Measurements from ENCODE around the gene GPRC5A. TPM values are rescaled to one million over a fixed set of nuclear protein-coding genes. Genes with fewer than 3 reads are reported as not detected.
"Not testable (repeated sequence)": the region's sequence is repeated elsewhere in the genome, so short reads cannot be mapped to it uniquely, and the experiment has no call there.

GPRC5A gene
- total RNA-seq: under 1 TPM; 0.27 to 0.34 TPM

DNA sequence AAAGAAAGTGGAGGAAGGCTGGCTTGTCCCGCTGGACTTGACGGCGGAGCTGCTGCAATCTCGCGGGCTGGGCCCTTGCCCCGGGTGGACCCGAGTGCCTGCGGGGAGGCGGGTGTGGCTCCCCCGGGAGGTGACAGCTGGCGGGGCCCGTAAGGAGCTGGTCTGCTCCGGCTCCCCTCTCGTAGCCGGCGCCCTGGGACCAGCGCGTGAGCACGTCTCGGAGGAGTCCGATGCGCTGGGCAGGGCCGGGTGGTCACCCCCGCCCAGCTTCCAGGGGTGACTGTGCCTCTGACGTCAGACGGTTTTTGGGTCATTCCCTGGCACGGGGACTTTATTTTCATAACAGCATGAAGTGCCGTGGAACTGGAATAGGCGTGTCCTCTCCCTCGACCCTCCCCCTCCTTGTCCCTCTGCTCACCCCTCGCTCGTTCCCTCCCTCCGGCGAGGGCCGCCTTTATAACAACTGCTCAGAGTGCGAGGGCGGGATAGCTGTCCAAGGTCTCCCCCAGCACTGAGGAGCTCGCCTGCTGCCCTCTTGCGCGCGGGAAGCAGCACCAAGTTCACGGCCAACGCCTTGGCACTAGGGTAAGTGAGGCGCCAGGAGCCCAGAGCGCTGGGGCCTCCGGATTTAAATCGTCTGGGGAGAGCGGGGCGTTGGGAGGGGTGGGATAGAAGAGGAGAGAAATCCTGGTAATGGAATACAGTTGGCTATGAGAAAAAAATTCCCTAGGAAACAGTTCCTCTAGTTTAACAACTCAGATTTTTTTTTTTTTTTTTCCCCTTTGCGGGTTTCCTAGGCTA lies at the start of gene GPRC5A:
Gene GPRC5A (plus strand): TSS at position 483 of the 801 bp plus-strand sequence. CDS start 16,688 bp downstream, outside the sequence.
- Mint-ChIP-seq H3K27ac (peak within 1 kb of the TSS; percentile 31), H3K4me1 (peaks cover 12% of the 10 kb centered on the region), H3K36me3 (no peaks in the 10 kb centered on the region), H3K27me3 (peaks cover 58% of the 10 kb centered on the region), H3K9me3 (no peaks in the 10 kb centered on the region), H3K4me3 (peak within 1 kb of the TSS; percentile 72)
- DNase-seq: peak; percentile 44

- Mint-ChIP-seq H3K36me3 (peaks cover 18% of the 10 kb centered on the region), H3K4me3 (no peak overlapping the region), H3K9me3 (no peaks in the 10 kb centered on the region), H3K4me1 (peaks cover 13% of the 10 kb centered on the region), H3K27ac (no peak overlapping the region), H3K27me3 (no peaks in the 10 kb centered on the region)
- DNase-seq: no peak
Observed at GRCh38 chr12:12845794-12846243, 45.5 kb upstream of the GPRC5A start.

- H3K4me3 Mint-ChIP-seq, H3K9me3 Mint-ChIP-seq, H3K27ac Mint-ChIP-seq, DNase-seq, H3K27me3 Mint-ChIP-seq: not testable (repeated sequence)
- peaks cover 26% of the 10 kb centered on the region for H3K36me3 Mint-ChIP-seq
- peaks cover 13% of the 10 kb centered on the region for H3K4me1 Mint-ChIP-seq
Observed at GRCh38 chr12:12846780-12847179, 44.6 kb upstream of the GPRC5A start.

DNA sequence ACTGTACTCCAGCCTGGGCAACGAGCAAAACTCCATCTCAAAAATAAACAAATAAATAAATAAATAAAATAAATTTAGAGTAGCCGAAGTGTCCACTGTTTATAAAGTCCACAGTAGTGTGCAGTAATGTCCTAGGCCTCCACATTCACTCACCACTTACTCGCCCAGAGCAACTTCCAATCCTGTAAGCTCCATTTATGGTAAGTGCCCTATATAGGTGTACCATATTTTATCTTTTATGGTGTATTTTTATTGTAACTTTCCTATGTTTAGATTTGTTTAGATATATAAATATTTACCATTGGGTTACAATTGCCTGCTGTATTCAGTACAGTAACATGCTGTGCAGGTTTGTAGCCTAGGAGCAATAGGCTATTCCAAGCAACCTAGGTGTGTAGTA lies 37.9 kb upstream of the GPRC5A start:
- DNase-seq: no peak
- H3K27ac Mint-ChIP-seq: no peak overlapping the region
- H3K9me3 Mint-ChIP-seq: peaks cover 2% of the 10 kb centered on the region
- peaks cover 22% of the 10 kb centered on the region for H3K36me3 Mint-ChIP-seq
- H3K4me3 Mint-ChIP-seq: no peak overlapping the region
- no peaks in the 10 kb centered on the region for H3K27me3 Mint-ChIP-seq
- H3K4me1 Mint-ChIP-seq: no peaks in the 10 kb centered on the region

DNA sequence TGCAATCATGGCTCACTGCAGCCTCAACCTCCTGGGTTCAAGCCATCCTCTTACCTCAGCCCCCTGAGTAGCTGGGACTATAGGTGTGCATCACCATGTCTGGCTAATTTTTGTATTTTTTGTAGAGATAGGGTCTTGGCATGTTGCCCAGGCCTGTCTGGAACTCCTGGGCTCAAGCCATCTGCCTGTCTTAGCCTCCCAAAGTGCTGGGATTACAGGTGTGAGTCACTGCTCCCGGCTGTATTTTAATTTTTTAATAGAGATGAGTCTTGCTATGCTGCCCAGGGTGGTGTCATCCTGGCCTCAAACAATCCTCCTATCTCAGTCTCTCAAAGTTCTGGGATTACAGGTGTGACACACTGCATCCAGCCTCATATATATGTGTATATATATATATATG lies 31.7 kb upstream of the GPRC5A start:
- no peak overlapping the region for H3K4me3 Mint-ChIP-seq
- H3K27ac Mint-ChIP-seq: no peak overlapping the region
- H3K4me1 Mint-ChIP-seq: no peaks in the 10 kb centered on the region
- H3K36me3 Mint-ChIP-seq: peaks cover 27% of the 10 kb centered on the region
- peaks cover 1% of the 10 kb centered on the region for H3K9me3 Mint-ChIP-seq
- DNase-seq: no peak
- H3K27me3 Mint-ChIP-seq: no peaks in the 10 kb centered on the region

DNA sequence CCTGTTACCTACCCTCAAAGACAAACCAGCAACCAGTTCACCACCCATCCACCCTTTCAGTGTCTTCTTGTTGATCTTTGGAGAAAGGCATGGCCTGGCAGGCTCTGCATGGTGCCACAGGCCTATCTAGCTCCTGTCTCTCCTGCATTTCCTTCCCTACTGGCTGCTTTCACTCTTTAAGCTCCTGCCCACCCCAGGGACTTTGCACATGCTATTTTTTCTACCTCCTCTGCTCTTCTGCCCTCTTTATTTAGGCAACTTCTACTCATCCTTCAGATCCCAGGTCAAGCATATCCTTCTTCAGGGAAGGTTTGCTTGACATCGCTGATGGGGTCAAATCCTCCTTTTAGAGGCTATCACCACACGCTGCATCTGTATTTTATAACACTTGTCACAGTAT lies 27.1 kb upstream of the GPRC5A start:
- no peak overlapping the region for H3K4me3 Mint-ChIP-seq
- no peaks in the 10 kb centered on the region for H3K27me3 Mint-ChIP-seq
- peaks cover 14% of the 10 kb centered on the region for H3K36me3 Mint-ChIP-seq
- H3K9me3 Mint-ChIP-seq: peaks cover under 1% of the 10 kb centered on the region
- no peak overlapping the region for H3K27ac Mint-ChIP-seq
- H3K4me1 Mint-ChIP-seq: no peaks in the 10 kb centered on the region
- no peak for DNase-seq

DNA sequence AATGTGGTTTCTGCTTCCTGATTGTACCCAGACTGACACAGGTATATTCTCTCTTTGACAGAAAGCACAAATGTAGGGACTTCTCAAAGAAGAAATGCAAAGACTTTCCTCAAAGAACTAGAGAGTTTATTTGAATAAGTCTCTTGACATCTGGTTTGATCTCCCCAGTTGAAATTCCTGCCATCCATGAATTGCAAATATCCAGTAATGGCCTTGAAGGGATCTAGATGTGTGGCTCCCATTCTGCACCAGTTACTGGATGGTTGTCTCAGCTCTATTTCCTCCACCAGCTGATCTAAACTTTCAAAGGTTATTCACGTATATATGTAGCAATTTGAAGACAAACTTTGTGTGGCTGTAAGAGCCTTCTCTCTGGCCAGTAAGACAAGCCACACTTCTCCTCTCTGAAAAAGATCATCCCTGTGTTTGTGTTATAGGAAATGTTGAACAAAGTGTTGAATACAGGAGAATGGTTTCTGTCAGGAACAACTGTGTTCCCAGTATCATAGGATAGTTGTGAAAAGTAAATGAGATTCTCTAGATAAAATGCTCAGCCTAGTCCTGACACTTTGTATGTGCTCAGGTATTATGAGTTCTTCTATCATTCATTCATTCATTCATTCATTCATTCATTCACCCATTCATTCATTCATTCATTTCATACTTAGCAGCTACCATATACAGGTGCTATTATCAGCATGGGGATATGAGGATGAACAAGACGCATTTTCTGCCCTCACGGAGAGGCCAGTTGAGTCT lies 22.7 kb upstream of the GPRC5A start:
- no peak for DNase-seq
- Mint-ChIP-seq H3K9me3 (no peaks in the 10 kb centered on the region), H3K4me3 (no peak overlapping the region), H3K27me3 (no peaks in the 10 kb centered on the region), H3K4me1 (no peaks in the 10 kb centered on the region), H3K27ac (no peak overlapping the region), H3K36me3 (peaks cover 10% of the 10 kb centered on the region)

GRCh38 chr12:12870465-12870864 lies 20.9 kb upstream of the GPRC5A start:
- Mint-ChIP-seq H3K4me3 (no peak overlapping the region), H3K9me3 (no peaks in the 10 kb centered on the region), H3K27me3 (no peaks in the 10 kb centered on the region), H3K36me3 (peaks cover 4% of the 10 kb centered on the region), H3K4me1 (no peaks in the 10 kb centered on the region), H3K27ac (no peak overlapping the region)
- no peak for DNase-seq

DNA sequence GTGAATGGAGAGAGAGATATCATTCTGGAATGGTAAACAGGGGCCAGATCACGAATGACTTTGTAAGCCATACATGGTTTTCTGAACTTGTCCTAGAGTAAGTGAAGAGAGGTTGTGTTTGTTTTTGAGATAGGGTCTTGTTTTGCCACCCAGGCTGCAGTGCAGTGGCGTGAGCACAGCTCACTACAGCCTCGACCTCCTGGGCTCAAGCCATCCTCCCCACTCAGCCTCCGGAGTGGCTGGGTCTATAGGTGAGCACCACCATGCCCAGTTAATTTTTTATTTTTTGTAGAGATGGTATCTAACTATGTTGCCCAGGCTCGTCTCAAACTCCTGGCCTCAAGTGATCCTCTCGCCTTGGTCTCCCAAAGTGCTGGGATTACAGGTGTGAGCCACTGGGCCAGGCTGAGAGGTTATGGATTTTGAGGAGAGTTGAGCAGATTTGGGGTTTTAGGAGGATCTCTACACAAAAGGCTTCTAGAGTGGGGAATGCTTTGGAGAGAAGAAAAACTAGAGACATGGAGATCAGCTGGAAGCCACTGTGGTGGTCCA lies 19.7 kb upstream of the GPRC5A start:
- Mint-ChIP-seq H3K27me3 (no peaks in the 10 kb centered on the region), H3K4me1 (no peaks in the 10 kb centered on the region), H3K4me3 (no peak overlapping the region), H3K36me3 (peaks cover 4% of the 10 kb centered on the region), H3K27ac (no peak overlapping the region), H3K9me3 (no peaks in the 10 kb centered on the region)
- no peak for DNase-seq

DNA sequence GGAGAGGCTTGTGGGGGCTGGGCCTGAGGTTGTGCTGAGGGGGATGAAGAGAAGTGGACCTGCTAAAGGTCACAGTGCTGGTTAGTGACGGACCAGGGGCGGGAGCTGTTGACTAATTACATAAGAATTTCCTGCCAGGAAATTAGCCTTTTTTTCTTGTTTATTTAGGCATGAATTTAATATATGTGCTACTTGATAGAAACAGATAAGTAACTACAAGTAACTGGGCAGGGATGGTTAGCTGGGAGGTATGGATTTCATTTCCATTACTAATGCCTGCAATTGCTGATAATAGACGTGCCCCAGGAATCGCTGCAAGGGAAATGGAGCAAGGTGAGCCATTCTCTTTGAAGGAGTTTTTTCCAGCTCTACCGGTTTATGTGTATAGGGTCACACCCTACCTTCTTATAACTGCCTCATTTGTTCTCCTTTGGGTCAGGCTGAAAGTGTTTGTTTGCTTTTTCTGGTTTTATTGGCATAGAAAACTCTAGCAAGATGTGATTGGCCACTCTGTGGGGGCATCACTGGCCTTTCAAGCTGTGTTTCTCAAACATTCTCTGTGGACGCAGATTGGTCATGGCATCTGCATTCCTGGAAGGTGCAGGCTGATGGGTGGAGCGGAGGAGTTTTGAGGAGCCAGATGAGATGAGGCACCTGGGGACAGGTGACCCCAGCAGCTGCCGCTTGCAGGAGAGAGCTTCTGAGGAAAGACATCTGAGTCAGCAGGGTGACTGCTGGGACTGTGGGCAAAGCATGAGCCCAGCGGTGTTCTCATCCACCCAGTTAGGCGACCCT lies 19.0 kb upstream of the GPRC5A start:
- H3K4me1 Mint-ChIP-seq: no peaks in the 10 kb centered on the region
- no peak overlapping the region for H3K4me3 Mint-ChIP-seq
- no peaks in the 10 kb centered on the region for H3K9me3 Mint-ChIP-seq
- no peak overlapping the region for H3K27ac Mint-ChIP-seq
- no peak for DNase-seq
- H3K27me3 Mint-ChIP-seq: no peaks in the 10 kb centered on the region
- H3K36me3 Mint-ChIP-seq: peaks cover 4% of the 10 kb centered on the region

GRCh38 chr12:12872934-12873275 lies 18.5 kb upstream of the GPRC5A start:
- Mint-ChIP-seq H3K4me3 (no peak overlapping the region), H3K9me3 (no peaks in the 10 kb centered on the region), H3K27ac (no peak overlapping the region), H3K27me3 (no peaks in the 10 kb centered on the region), H3K36me3 (peaks cover 4% of the 10 kb centered on the region), H3K4me1 (no peaks in the 10 kb centered on the region)
- no peak for DNase-seq

- no peaks in the 10 kb centered on the region for H3K27me3 Mint-ChIP-seq
- H3K4me1 Mint-ChIP-seq: no peaks in the 10 kb centered on the region
- H3K27ac Mint-ChIP-seq: no peak overlapping the region
- no peak for DNase-seq
- no peaks in the 10 kb centered on the region for H3K9me3 Mint-ChIP-seq
- no peak overlapping the region for H3K4me3 Mint-ChIP-seq
- peaks cover 4% of the 10 kb centered on the region for H3K36me3 Mint-ChIP-seq
Observed at GRCh38 chr12:12874029-12874428, 17.3 kb upstream of the GPRC5A start.

- DNase-seq, H3K4me3 Mint-ChIP-seq, H3K27me3 Mint-ChIP-seq, H3K4me1 Mint-ChIP-seq, H3K36me3 Mint-ChIP-seq, H3K27ac Mint-ChIP-seq, H3K9me3 Mint-ChIP-seq: not testable (repeated sequence)
Observed at GRCh38 chr12:12875301-12875700, 16.1 kb upstream of the GPRC5A start.

- no peak overlapping the region for H3K27ac Mint-ChIP-seq
- H3K27me3 Mint-ChIP-seq: no peaks in the 10 kb centered on the region
- no peak for DNase-seq
- no peaks in the 10 kb centered on the region for H3K9me3 Mint-ChIP-seq
- H3K4me1 Mint-ChIP-seq: no peaks in the 10 kb centered on the region
- no peak overlapping the region for H3K4me3 Mint-ChIP-seq
- no peaks in the 10 kb centered on the region for H3K36me3 Mint-ChIP-seq
Observed at GRCh38 chr12:12877153-12877768, 14.1 kb upstream of the GPRC5A start.

Data from activated naive CD8-positive, alpha-beta T cell treated with anti-CD3 and anti-CD28 coated beads for 36 hours (primary cell).